ENCODE measurements around the gene EIF2S1.
"Not testable (repeated sequence)": the region's sequence is repeated elsewhere in the genome, so short reads cannot be mapped to it uniquely, and the experiment has no call there.

Gene EIF2S1

DNA sequence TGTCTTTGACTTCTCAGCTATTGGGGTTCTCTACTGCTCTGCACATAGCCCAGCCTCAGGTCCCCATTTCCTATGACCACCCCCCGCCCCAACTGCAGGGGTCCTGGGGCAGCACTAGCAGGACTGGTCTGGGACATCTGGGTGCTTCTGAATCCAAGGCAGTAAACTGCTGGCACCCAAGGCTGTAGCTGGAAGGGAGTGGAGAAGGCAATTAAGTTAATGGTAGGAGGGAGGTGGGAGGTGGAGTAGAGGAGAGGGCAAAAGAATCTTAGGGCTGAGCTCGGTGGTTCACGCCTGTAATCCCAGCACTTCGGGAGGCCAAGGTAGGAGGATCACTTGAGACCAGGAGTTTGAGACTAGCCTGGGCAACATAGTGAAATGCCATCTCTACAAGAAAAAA, 40.3 kb downstream of the EIF2S1 start:
- DNase-seq (ENCODE audit: insufficient read length, low spot score) = no peak
- no peak for FAIRE-seq
- TF ChIP-seq POLR2AphosphoS5 (IDR thresholded peaks at IDR 0.05; ENCODE audit: low read depth, low read length) (no peak), TAF1 (IDR thresholded peaks at IDR 0.05; ENCODE audit: low read depth, low read length) (no peak), SPI1 (IDR thresholded peaks at IDR 0.05; ENCODE audit: low read depth, low read length) (no peak), PAX5 (IDR thresholded peaks at IDR 0.05; ENCODE audit: insufficient read depth, low read length, severe bottlenecking) (no peak), POLR2A (IDR thresholded peaks at IDR 0.05; ENCODE audit: low read depth, low read length) (no peak), POU2F2 (IDR thresholded peaks at IDR 0.05; ENCODE audit: low read depth, low read length) (no peak)

DNA sequence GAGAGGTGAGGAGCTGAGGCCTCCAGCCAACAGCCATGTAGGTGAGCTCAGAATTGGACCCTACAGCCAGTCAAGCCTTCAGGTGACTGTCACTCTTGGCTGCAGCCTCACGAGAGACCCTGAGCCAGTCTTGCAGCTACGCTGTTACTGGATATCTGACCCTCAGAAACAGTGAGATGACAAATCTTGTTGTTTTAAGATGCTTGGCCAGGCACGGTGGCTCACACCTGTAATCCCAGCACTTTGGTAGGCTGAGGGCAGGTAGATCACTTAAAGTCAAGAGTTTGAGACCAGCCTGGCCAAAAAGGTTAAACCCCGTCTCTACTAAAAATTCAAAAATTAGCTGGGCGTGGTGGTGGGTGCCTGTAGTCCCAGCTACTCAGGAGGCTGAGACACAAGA, 45.6 kb downstream of the EIF2S1 start:
- FAIRE-seq = no peak
- DNase-seq (ENCODE audit: insufficient read length, low spot score) = no peak
- no peak for TF ChIP-seq PAX5 (IDR thresholded peaks at IDR 0.05; ENCODE audit: insufficient read depth, low read length, severe bottlenecking)
- no peak for TF ChIP-seq POLR2A (IDR thresholded peaks at IDR 0.05; ENCODE audit: low read depth, low read length)
- no peak for TF ChIP-seq POU2F2 (IDR thresholded peaks at IDR 0.05; ENCODE audit: low read depth, low read length)
- TF ChIP-seq POLR2AphosphoS5 (IDR thresholded peaks at IDR 0.05; ENCODE audit: low read depth, low read length) = no peak
- no peak for TF ChIP-seq TAF1 (IDR thresholded peaks at IDR 0.05; ENCODE audit: low read depth, low read length)
- TF ChIP-seq SPI1 (IDR thresholded peaks at IDR 0.05; ENCODE audit: low read depth, low read length) = no peak

GRCh38 chr14:67408122-67408801, 48.1 kb downstream of the EIF2S1 start:
- DNase-seq (ENCODE audit: insufficient read length, low spot score); FAIRE-seq: not testable (repeated sequence)

- no peak for TF ChIP-seq PAX5 (IDR thresholded peaks at IDR 0.05; ENCODE audit: insufficient read depth, low read length, severe bottlenecking)
- TF ChIP-seq POLR2AphosphoS5 (IDR thresholded peaks at IDR 0.05; ENCODE audit: low read depth, low read length) = no peak
- TF ChIP-seq TAF1 (IDR thresholded peaks at IDR 0.05; ENCODE audit: low read depth, low read length) = no peak
- TF ChIP-seq POLR2A (IDR thresholded peaks at IDR 0.05; ENCODE audit: low read depth, low read length) = no peak
- no peak for TF ChIP-seq SPI1 (IDR thresholded peaks at IDR 0.05; ENCODE audit: low read depth, low read length)
- TF ChIP-seq POU2F2 (IDR thresholded peaks at IDR 0.05; ENCODE audit: low read depth, low read length) = no peak
- DNase-seq (ENCODE audit: insufficient read length, low spot score) (no peak), FAIRE-seq (no peak)
Measured at GRCh38 chr14:67409461-67409860, 49.3 kb downstream of the EIF2S1 start.

DNA sequence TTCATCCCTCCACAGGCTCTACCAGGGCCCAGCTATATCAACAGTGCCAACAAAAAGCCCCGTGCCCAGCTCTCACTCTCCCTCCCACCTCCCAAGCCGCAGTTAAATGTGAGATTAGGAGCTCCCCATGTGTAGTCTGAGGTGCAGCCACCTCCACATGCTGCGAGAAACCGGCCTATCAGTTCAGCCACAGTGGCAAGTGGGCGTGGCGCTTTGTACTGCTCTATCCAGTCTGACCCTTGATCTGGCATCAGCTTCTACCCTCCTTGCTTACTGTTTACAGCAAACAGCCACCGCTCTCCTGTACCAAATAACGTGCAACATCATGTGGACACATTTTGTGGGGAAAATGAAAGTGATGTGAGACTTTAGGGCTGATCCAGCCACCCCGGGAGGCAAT, 50.2 kb downstream of the EIF2S1 start:
- DNase-seq (ENCODE audit: insufficient read length, low spot score) (no peak), FAIRE-seq (no peak)
- TF ChIP-seq POLR2A (IDR thresholded peaks at IDR 0.05; ENCODE audit: low read depth, low read length) (no peak), SPI1 (IDR thresholded peaks at IDR 0.05; ENCODE audit: low read depth, low read length) (no peak)

- TF ChIP-seq POLR2AphosphoS5 (IDR thresholded peaks at IDR 0.05; ENCODE audit: low read depth, low read length) = no peak
- FAIRE-seq = no peak
- no peak for DNase-seq (ENCODE audit: insufficient read length, low spot score)
Measured at GRCh38 chr14:67411370-67411769, 51.2 kb downstream of the EIF2S1 start.

DNA sequence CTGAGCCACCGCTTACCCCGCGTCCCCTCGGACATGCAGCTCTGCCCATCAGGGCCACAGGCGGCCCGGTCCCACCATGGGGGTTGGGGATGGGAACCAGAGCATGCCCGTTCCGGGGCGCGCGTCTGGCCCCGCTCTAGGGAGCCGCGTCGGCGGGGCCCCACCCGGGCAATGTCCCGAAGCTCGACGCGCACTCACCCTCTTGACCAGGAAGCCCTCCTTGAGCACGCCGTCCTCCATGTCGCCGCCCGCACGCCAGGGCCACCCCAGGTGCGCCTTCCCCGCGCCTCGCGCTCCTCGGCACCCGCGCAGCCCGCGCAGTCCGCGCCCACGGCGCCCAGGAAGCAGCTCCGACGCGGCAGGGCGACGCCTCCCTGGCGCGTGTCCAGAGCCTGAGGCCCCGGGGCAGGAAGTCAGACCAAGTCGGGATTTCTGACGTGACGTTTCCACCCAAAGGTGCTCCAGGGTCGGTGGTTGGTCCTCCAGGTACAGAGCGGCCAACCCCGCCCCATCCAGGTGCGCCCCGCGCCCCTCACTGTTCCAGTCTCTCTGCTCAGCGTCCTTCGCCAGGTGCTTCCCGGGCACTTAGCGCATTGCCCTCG, 51.8 kb downstream of the EIF2S1 start, which contains the start of gene PLEK2:
PLEK2 (minus strand) TSS at position 346 of the 602 bp plus-strand sequence; CDS start at position 240, 106 bp downstream.
- DNase-seq (ENCODE audit: insufficient read length, low spot score) = no peak
- FAIRE-seq = no peak
- TF ChIP-seq POLR2AphosphoS5 (IDR thresholded peaks at IDR 0.05; ENCODE audit: low read depth, low read length) (no peak), POU2F2 (IDR thresholded peaks at IDR 0.05; ENCODE audit: low read depth, low read length) (no peak), POLR2A (IDR thresholded peaks at IDR 0.05; ENCODE audit: low read depth, low read length) (no peak), SPI1 (IDR thresholded peaks at IDR 0.05; ENCODE audit: low read depth, low read length) (no peak), TAF1 (IDR thresholded peaks at IDR 0.05; ENCODE audit: low read depth, low read length) (no peak), PAX5 (IDR thresholded peaks at IDR 0.05; ENCODE audit: insufficient read depth, low read length, severe bottlenecking) (no peak)

GRCh38 chr14:67413806-67414769, 54.0 kb downstream of the EIF2S1 start:
- DNase-seq (ENCODE audit: insufficient read length, low spot score) (no peak), FAIRE-seq (no peak)
- no peak for TF ChIP-seq TAF1 (IDR thresholded peaks at IDR 0.05; ENCODE audit: low read depth, low read length)
- TF ChIP-seq PAX5 (IDR thresholded peaks at IDR 0.05; ENCODE audit: insufficient read depth, low read length, severe bottlenecking) = no peak
- TF ChIP-seq SPI1 (IDR thresholded peaks at IDR 0.05; ENCODE audit: low read depth, low read length) = no peak
- no peak for TF ChIP-seq POU2F2 (IDR thresholded peaks at IDR 0.05; ENCODE audit: low read depth, low read length)
- TF ChIP-seq POLR2A (IDR thresholded peaks at IDR 0.05; ENCODE audit: low read depth, low read length) = no peak
- no peak for TF ChIP-seq POLR2AphosphoS5 (IDR thresholded peaks at IDR 0.05; ENCODE audit: low read depth, low read length)

- DNase-seq (ENCODE audit: insufficient read length, low spot score); FAIRE-seq: not testable (repeated sequence)
Measured at GRCh38 chr14:67415610-67416009, 55.5 kb downstream of the EIF2S1 start.

- TF ChIP-seq POLR2AphosphoS5 (IDR thresholded peaks at IDR 0.05; ENCODE audit: low read depth, low read length) (no peak), PAX5 (IDR thresholded peaks at IDR 0.05; ENCODE audit: insufficient read depth, low read length, severe bottlenecking) (no peak), POU2F2 (IDR thresholded peaks at IDR 0.05; ENCODE audit: low read depth, low read length) (no peak), SPI1 (IDR thresholded peaks at IDR 0.05; ENCODE audit: low read depth, low read length) (no peak), POLR2A (IDR thresholded peaks at IDR 0.05; ENCODE audit: low read depth, low read length) (no peak), TAF1 (IDR thresholded peaks at IDR 0.05; ENCODE audit: low read depth, low read length) (no peak)
- DNase-seq (ENCODE audit: insufficient read length, low spot score) (no peak), FAIRE-seq (no peak)
Measured at GRCh38 chr14:67416085-67416484, 56.0 kb downstream of the EIF2S1 start.
